ENCODE results near the gene SSBP2.

SSBP2 gene

DNA sequence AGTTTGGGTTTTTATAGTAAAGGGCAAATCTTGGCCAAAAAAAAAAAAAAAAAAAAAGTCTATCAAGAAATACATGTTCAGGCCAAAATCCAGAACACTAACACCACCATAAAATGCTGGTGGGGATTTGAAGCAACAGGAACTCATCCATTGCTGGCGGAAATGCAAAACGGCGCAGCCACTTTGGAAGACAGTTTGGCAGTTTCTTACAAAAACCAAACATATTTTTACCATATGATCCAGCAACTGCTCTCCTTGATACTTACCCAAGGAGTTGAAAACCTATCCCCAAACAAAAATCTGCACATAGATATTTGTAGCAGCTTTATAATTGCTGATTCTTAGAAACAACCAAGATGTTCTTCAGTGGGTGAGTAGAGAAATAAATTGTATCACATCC is 203.9 kb downstream of the SSBP2 start:
- no peak for DNase-seq (ENCODE audit: low read depth)
- H3K4me3 ChIP-seq (ENCODE audit: low read length) = no peak overlapping the region
- TF ChIP-seq CTCF (conservative IDR thresholded peaks at IDR 0.05; ENCODE audit: low read depth, low read length) = no peak

DNA sequence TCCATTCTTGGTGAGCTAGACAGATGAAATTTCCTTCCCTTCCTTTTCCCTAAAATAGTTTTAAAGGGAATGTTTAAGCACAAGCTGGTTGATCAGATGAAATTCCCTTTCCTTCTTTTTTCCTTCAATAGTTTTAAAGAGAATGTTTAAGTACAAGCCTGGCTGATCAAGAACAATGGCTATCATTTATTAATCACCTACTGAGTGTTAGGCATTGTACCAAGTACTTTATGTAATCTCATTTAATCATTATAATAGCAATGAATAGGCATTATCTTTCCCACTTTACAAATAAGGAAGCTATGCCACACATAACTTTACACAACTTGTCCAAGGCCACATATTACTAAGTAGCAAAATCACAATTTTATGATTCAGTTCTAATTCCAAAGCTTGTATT is 205.0 kb downstream of the SSBP2 start:
- TF ChIP-seq CTCF (conservative IDR thresholded peaks at IDR 0.05; ENCODE audit: low read depth, low read length) = no peak
- no peak for DNase-seq (ENCODE audit: low read depth)

DNA sequence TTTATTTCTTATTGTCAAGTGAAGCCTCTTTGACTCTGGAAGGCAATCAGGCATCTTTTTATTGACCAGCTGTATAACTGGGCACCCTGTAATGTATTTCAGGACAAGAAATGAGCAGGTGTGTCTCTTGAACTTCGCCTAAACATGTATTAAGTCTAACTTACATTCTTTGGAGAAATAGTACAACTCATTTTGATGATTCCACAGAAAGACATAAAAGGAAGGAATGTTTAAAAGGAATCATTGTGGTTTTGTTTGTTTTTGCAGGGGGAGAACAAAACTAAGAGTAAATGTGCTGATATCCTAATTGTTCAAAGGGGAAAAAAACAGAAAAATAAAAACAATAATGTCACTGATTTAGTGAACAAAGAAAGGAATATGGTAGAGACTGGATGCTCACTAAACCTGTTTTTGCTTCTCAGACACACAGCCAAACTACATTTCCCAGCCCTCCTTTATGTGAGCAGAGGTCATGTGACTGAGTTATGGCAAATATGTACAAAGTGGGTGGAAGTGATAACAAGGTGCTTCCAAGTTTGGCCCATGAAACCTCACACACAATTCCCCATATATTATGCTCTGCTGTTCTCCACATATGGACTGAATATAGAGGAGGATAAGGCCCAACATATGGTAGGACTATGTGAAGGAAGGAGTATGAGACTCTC is 206.4 kb downstream of the SSBP2 start:
- no peak for TF ChIP-seq CTCF (conservative IDR thresholded peaks at IDR 0.05; ENCODE audit: low read depth, low read length)
- H3K4me3 ChIP-seq (ENCODE audit: low read length) = no peak overlapping the region
- no peak for DNase-seq (ENCODE audit: low read depth)

More for the DNA sequence above, 205.0 kb downstream of the SSBP2 start:
- H3K4me3 ChIP-seq (ENCODE audit: low read length) = no peak overlapping the region

DNA sequence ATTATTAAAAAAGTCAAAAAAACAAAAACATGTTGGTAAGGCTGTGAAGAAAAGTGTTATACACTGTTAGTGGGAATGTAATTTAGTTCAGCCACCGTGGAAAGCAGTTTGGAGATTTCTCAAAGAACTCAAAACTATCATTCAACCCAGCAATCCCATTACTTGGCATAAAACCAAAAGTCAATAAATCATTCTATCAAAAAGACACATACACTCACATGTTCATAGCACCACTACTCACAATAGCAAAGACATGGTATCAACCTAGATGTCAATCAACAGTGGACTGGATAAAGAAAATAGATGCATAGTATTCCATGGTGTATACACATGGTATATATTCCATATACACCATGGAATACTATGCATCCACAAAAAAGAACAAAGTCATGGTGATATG is 208.7 kb downstream of the SSBP2 start:
- H3K4me3 ChIP-seq (ENCODE audit: low read length) = no peak overlapping the region
- no peak for DNase-seq (ENCODE audit: low read depth)
- no peak for TF ChIP-seq CTCF (conservative IDR thresholded peaks at IDR 0.05; ENCODE audit: low read depth, low read length)

GRCh38 chr5:81537905-81538547 is 212.9 kb downstream of the SSBP2 start:
- no peak for DNase-seq (ENCODE audit: low read depth)
- H3K4me3 ChIP-seq (ENCODE audit: low read length) = no peak overlapping the region
- no peak for TF ChIP-seq CTCF (conservative IDR thresholded peaks at IDR 0.05; ENCODE audit: low read depth, low read length)

DNA sequence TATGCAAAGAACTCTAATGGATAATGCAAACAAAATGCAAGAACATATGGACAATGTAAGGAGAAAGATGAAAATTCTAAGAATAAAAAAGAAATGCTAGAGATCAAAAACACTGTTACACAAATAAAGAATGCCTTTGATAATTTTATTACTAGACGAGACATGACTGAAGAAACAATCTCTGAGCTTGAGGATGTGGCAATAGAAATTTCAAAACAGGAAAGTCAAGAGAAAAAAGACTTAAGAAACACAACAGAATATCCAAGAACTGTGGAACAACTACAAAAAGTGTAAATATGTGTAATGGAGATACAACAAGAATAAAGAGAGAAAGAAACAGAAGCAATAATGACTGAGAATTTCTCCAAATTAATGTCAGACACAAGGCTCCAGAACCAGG is 216.5 kb downstream of the SSBP2 start:
- no peak for TF ChIP-seq CTCF (conservative IDR thresholded peaks at IDR 0.05; ENCODE audit: low read depth, low read length)
- H3K4me3 ChIP-seq (ENCODE audit: low read length) = no peak overlapping the region
- no peak for DNase-seq (ENCODE audit: low read depth)
